Neuronal stem cell (in vitro differentiated cells): ENCODE results near the gene FOXL1.

ENCODE experiments used
- DNase-seq: peaks from one replicate; pipeline ENCODE4 v3.0.0-alpha.2; 2013; ENCODE audit warnings: low spot score
- H2AFZ ChIP-seq: one replicate; pipeline ENCODE4 v1.6.1; 2013; ENCODE audit warnings: mild to moderate bottlenecking, low read length, inconsistent platforms
- H2AK5ac ChIP-seq: 2 replicates; pipeline ENCODE4 v1.6.1; 2013; ENCODE audit warnings: low read depth, mild to moderate bottlenecking, inconsistent platforms, low read length, moderate library complexity, mixed read lengths
- H2BK120ac ChIP-seq: 2 replicates; pipeline ENCODE4 v1.6.1; 2013; ENCODE audit warnings: low read depth, mild to moderate bottlenecking, inconsistent platforms, low read length, moderate library complexity, mixed read lengths
- H2BK12ac ChIP-seq: one replicate; pipeline ENCODE4 v1.6.1; 2013; ENCODE audit warnings: low read length, inconsistent platforms
- H2BK15ac ChIP-seq: 2 replicates; pipeline ENCODE4 v1.6.1; 2013; ENCODE audit warnings: mild to moderate bottlenecking, low read length, inconsistent platforms, mixed read lengths
- H2BK5ac ChIP-seq: one replicate; pipeline ENCODE4 v1.6.1; 2013; ENCODE audit warnings: inconsistent platforms, mild to moderate bottlenecking, low read length, moderate library complexity
- H3K14ac ChIP-seq: one replicate; pipeline ENCODE4 v1.6.1; 2013; ENCODE audit warnings: low read length, inconsistent platforms
- H3K18ac ChIP-seq: 2 replicates; pipeline ENCODE4 v1.6.1; 2013; ENCODE audit warnings: low read length, inconsistent platforms
- H3K23ac ChIP-seq: 2 replicates; pipeline ENCODE4 v1.6.1; 2013; ENCODE audit warnings: low read depth, mild to moderate bottlenecking, mixed read lengths, low read length, inconsistent platforms; ENCODE audit not compliant: poor library complexity
- H3K27ac ChIP-seq: replicated peaks from 3 replicates; pipeline ENCODE4 v1.5.1; 2013; ENCODE audit warnings: low read length, inconsistent platforms
- H3K27me3 ChIP-seq, 3 experiments: 2 replicates each; pipeline ENCODE4 v1.6.1; 2013; ENCODE audit warnings: low read length in 3 of 3, mild to moderate bottlenecking in 2 of 3, inconsistent platforms in 1 of 3, low read depth in 1 of 3, mixed read lengths in 1 of 3, moderate library complexity in 1 of 3; ENCODE audit not compliant: control insufficient read depth in 3 of 3, insufficient read depth in 3 of 3
- H3K36me3 ChIP-seq, 2 donors: replicated peaks in 1 of 2; 2 replicates each; pipeline ENCODE4 v1.6.1; 2013; ENCODE audit warnings: low read length in 2 of 2; ENCODE audit not compliant: control insufficient read depth in 2 of 2, insufficient read depth in 2 of 2
- H3K4ac ChIP-seq: 2 replicates; pipeline ENCODE4 v1.6.1; 2013; ENCODE audit warnings: inconsistent platforms, mild to moderate bottlenecking, low read length, moderate library complexity
- H3K4me1 ChIP-seq, 2 donors: 1 replicate in 1 of 2; 2 replicates in 1 of 2; pipeline ENCODE4 v1.6.1; 2013; ENCODE audit warnings: low read length in 2 of 2, low read depth in 1 of 2; ENCODE audit not compliant: control insufficient read depth in 2 of 2, insufficient read depth in 1 of 2
- H3K4me2 ChIP-seq: one replicate; pipeline ENCODE4 v1.6.1; 2013; ENCODE audit warnings: mild to moderate bottlenecking, low read length, inconsistent platforms; ENCODE audit not compliant: insufficient read depth, poor library complexity, severe bottlenecking
- H3K4me3 ChIP-seq, 2 donors: 2 replicates each; pipeline ENCODE4 v1.5.1; 2013; ENCODE audit warnings: low read length in 2 of 2, mild to moderate bottlenecking in 2 of 2, inconsistent platforms in 1 of 2, moderate library complexity in 1 of 2
- H3K79me1 ChIP-seq: one replicate; pipeline ENCODE4 v1.6.1; 2013; ENCODE audit warnings: low read depth, mild to moderate bottlenecking, inconsistent platforms, low read length, moderate library complexity
- H3K9ac ChIP-seq: one replicate; pipeline ENCODE4 v1.6.1; 2013; ENCODE audit warnings: mild to moderate bottlenecking, low read depth, low read length, inconsistent platforms; ENCODE audit not compliant: poor library complexity
- H3K9me3 ChIP-seq, 2 donors: replicated peaks in 1 of 2; 2 replicates each; pipeline versions ENCODE3 to v1.6.1; 2013; ENCODE audit warnings: low read length in 2 of 2, mild to moderate bottlenecking in 2 of 2, inconsistent platforms in 1 of 2, low read depth in 1 of 2, mixed read lengths in 1 of 2, moderate library complexity in 1 of 2; ENCODE audit not compliant: control insufficient read depth in 2 of 2, insufficient read depth in 1 of 2
- H4K8ac ChIP-seq: one replicate; pipeline ENCODE4 v1.6.1; 2013; ENCODE audit warnings: low read depth, mild to moderate bottlenecking, inconsistent platforms, low read length, moderate library complexity
- H4K91ac ChIP-seq: one replicate; pipeline ENCODE4 v1.6.1; 2013; ENCODE audit warnings: low read length, low read depth, mild to moderate bottlenecking, inconsistent platforms; ENCODE audit not compliant: poor library complexity
- WGBS, 2 donors: extraction: QIAGEN DNeasy Blood & Tissue Kit; methylation state at CpG; one replicate each; pipeline ENCODE4 v1.1.7; 2013; ENCODE audit warnings: missing lambda C conversion rate in 2 of 2, mixed read lengths in 1 of 2; ENCODE audit not compliant: insufficient read length in 2 of 2, insufficient replicate concordance in 1 of 2; ENCODE audit errors: extremely low coverage in 2 of 2; 5-methylcytosine and 5-hydroxymethylcytosine counted together

Gene FOXL1

DNA sequence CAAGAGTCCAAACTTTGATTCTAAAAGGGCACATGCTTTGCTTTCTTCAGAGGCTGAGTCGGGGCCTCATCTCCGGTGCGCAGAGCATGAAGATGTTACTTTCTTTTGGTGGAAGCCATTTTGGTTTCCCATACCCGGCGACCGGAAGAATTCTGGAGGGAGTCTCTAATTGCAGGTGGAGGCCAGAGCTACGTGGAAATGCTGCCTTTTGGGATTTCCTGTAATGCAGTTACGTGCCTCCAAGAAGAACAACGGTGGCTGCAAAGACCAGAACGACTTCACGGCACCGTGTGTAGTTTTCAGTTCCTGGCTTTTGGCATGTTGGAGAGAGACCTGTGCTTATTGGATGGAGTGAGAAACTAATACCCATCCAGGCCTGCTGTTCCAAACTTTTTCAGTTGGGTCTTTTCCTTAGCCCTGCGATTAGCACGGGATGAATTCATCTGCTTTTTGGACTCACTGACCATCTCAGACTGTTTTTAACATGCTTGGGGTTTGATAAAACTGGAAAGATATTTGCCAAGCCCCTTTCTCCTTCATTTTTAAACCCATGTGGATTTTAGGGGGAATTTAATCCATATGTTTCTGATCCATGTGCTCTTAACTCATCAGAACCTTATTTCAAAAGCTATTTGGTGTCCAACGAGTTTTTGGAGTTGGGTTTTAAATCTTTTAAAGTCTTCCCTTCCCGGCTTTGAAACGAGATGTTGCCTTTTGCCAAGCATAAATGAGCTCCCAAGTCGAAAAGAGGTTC lies 19.0 kb downstream of the FOXL1 start:
- no peak for DNase-seq
- no peak overlapping the region for H3K4me3 ChIP-seq

DNA sequence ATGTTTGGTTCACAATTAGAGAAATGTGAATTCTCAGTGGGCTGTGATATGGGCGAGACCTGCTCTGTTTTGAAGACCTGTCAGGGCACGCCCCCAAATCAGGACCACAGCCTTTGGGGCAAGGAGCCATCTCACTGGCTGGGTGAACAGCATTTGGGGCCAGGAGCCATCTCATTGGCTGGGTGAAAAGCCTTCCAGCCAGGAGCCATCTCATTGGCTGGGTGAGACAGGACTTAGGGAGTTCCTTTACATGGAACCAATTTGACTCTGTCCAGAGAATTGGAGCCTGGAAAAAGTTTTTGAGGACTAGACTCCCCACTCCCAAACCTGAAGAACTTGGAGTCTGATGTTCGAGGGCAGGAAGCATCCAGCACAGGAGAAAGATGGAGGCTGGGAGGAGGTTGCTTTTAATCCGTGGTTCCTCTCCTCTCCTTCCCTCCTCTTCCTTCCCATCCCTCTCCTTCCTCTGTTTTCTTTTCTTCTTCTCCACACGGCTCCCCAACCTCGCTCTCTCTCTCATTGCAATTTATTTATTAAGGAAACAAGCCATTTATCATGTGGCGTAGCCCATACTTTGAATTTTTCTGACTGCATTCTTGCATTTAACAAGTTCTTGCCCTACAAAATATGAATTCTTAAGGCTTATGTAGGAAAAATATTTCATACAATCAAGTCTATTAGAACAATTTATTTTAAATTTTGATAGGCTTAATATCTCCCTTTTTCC lies 19.7 kb downstream of the FOXL1 start:
- H3K14ac ChIP-seq: no peak overlapping the region

More for the DNA sequence above, 19.0 kb downstream of the FOXL1 start:
- H2BK5ac ChIP-seq: no peak overlapping the region
- H2BK120ac ChIP-seq: no peak overlapping the region
- H2AFZ ChIP-seq: no peak overlapping the region
- H4K91ac ChIP-seq: no peak overlapping the region
- H2BK15ac ChIP-seq: no peak overlapping the region
- H3K14ac ChIP-seq: no peak overlapping the region
- H3K27me3 ChIP-seq: peaks cover 0 to 44% (median 0%) of the 10 kb centered on the region in 3 experiments
- H3K9ac ChIP-seq: no peak overlapping the region
- H3K23ac ChIP-seq: no peak overlapping the region
- no peaks in the 10 kb centered on the region for H3K79me1 ChIP-seq
- H2BK12ac ChIP-seq: no peak overlapping the region
- H2AK5ac ChIP-seq: no peak overlapping the region
- H3K4ac ChIP-seq: no peak overlapping the region
- H3K36me3 ChIP-seq: no peaks in the 10 kb centered on the region
- H3K27ac ChIP-seq: no peak overlapping the region
- no peaks in the 10 kb centered on the region for H3K4me1 ChIP-seq
- H4K8ac ChIP-seq: no peak overlapping the region
- H3K9me3 ChIP-seq: no peaks in the 10 kb centered on the region
- no CpG with 5 or more reads among the region's 18 CpGs for WGBS, 2 donors
- no peak overlapping the region for H3K18ac ChIP-seq
- no peak overlapping the region for H3K4me2 ChIP-seq

DNA sequence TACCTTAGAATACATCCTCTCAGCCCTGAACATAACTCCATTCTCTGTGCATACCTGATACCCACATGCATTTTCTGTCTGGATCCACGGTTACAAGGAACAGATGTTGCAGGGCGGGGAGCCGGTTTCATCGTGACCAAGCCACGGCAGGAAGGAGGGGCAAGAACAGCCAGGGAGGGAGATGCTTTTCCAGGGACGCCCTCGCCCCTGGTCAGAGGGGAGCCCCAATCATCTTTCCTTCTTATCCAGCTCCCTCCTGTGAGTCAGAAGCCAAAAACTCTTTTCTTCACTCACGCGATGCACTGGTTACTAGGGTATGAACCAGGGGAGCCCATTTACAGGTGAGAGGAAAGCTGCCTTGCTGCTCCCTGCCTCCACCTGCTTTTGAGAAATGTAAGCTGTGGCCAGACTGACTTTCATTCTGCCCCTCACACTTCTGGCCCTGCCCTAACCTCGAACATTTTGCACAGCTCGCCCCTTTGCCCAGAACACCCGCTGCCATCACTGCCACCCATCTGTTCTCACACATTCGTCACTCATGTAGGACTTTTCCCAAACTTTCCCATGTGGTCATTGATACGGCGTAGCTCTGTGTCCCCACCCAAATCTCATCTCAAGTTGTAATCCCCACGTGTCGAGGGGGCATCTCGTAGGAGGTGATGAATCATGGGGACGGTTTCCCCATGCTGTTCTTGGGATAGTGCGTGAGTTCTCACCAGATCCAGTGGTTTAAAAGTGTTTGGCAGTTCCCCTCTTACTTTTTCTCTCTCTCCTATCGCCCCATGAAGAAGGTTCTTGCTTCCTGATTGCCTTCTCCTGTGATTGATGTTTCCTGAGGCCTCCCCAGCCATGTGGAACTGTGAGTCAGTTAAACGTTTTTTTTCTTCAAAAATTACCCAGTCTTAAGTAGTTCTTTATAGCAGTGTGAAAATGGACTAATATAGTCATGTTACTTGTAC lies 20.5 kb downstream of the FOXL1 start:
- Histone ChIP-seq H2AFZ (no peak overlapping the region), H3K4me2 (no peak overlapping the region), H3K14ac (no peak overlapping the region), H3K27me3 (peaks cover 0 to 35% (median 0%) of the 10 kb centered on the region in 3 experiments), H3K23ac (no peak overlapping the region), H3K18ac (no peak overlapping the region), H3K79me1 (no peaks in the 10 kb centered on the region), H3K9ac (no peak overlapping the region), H3K36me3 (no peaks in the 10 kb centered on the region), H2AK5ac (no peak overlapping the region), H3K4me1 (no peaks in the 10 kb centered on the region), H3K9me3 (no peaks in the 10 kb centered on the region), H2BK15ac (no peak overlapping the region), H3K27ac (no peak overlapping the region), H2BK12ac (no peak overlapping the region), H3K4ac (no peak overlapping the region), H4K8ac (no peak overlapping the region), H3K4me3 (no peak overlapping the region), H2BK5ac (no peak overlapping the region), H2BK120ac (no peak overlapping the region), H4K91ac (no peak overlapping the region)
- DNase-seq: no peak
- no CpG with 5 or more reads among the region's 22 CpGs for WGBS, 2 donors

More for the DNA sequence above, 19.7 kb downstream of the FOXL1 start:
- Histone ChIP-seq H3K36me3 (no peaks in the 10 kb centered on the region), H2BK12ac (no peak overlapping the region), H3K79me1 (no peaks in the 10 kb centered on the region), H2BK5ac (no peak overlapping the region), H2BK15ac (no peak overlapping the region), H2AK5ac (no peak overlapping the region), H4K91ac (no peak overlapping the region), H3K18ac (no peak overlapping the region), H3K27ac (no peak overlapping the region), H3K9me3 (no peaks in the 10 kb centered on the region), H4K8ac (no peak overlapping the region), H3K4ac (no peak overlapping the region), H3K4me1 (no peaks in the 10 kb centered on the region), H3K4me2 (no peak overlapping the region), H3K27me3 (peaks cover 0 to 44% (median 0%) of the 10 kb centered on the region in 3 experiments), H3K4me3 (no peak overlapping the region), H2AFZ (no peak overlapping the region), H3K9ac (no peak overlapping the region), H3K23ac (no peak overlapping the region), H2BK120ac (no peak overlapping the region)
- WGBS, 2 donors: no CpG with 5 or more reads among the region's 7 CpGs
- DNase-seq: no peak
